Endothelial cell of umbilical vein (primary cell): ENCODE data around the gene LGI1. TPM values are rescaled to one million over a fixed set of nuclear protein-coding genes. Genes with fewer than 3 reads are reported as not detected.

ENCODE experiments used
- BruUV-seq: library from RNA; stranded (reverse); fragments of 400-500 nt; replicated peaks from 2 replicates; lab custom pipeline; 2021; lab: Mats Ljungman, UMichigan
- CTCF ChIA-PET: fragments of 300-600, 350-600 bp; sonication (Branson Sonifier 250); formaldehyde crosslinking; loops from one replicate; lab custom pipeline; 2021; ENCODE audit warnings: antibody characterized with exemption, inconsistent platforms; lab: Charles Lee
- POLR2A ChIA-PET: fragments of 300-600, 350-600 bp; sonication (Branson Sonifier 250); formaldehyde crosslinking; loops from one replicate; lab custom pipeline; 2021; ENCODE audit warnings: antibody characterized with exemption, inconsistent platforms; lab: Charles Lee
- DNase-seq: peaks from one replicate; pipeline ENCODE4 v3.0.0-alpha.2; 2011; ENCODE audit warnings: low read depth, low spot score
- FAIRE-seq: peaks from 2 replicates; lab custom pipeline; 2011; peaks lifted over from hg19 to GRCh38; lab: Jason Lieb, UNC
- H2AFZ ChIP-seq: 2 replicates; pipeline ENCODE4 v1.6.0; 2012; ENCODE audit warnings: low read depth, low read length, control low read depth, inconsistent platforms
- H3K27ac ChIP-seq: 2 replicates; pipeline ENCODE4 v1.5.1; 2011; ENCODE audit warnings: low read depth, mild to moderate bottlenecking, control low read depth, low read length, moderate library complexity; ENCODE audit not compliant: insufficient read depth
- H3K27me3 ChIP-seq, 2 experiments: 2 replicates each; pipeline versions ENCODE4 v1.6.0 to v1.6.1; 2011; ENCODE audit warnings: low read length in 2 of 2, mixed read lengths in 1 of 2; ENCODE audit not compliant: control insufficient read depth in 2 of 2, insufficient read depth in 2 of 2
- H3K36me3 ChIP-seq, 2 experiments: 2 replicates in 1 of 2; 3 replicates in 1 of 2; pipeline ENCODE4 v1.5.1; 2011; ENCODE audit warnings: low read length in 2 of 2, mild to moderate bottlenecking in 1 of 2, moderate library complexity in 1 of 2; ENCODE audit not compliant: control insufficient read depth in 2 of 2, insufficient read depth in 2 of 2; ENCODE audit errors: extremely low read depth in 1 of 2
- H3K4me1 ChIP-seq: 3 replicates; pipeline ENCODE4 v1.5.1; 2011; ENCODE audit warnings: mild to moderate bottlenecking, low read length; ENCODE audit not compliant: control insufficient read depth, insufficient read depth; ENCODE audit errors: extremely low read depth
- H3K4me2 ChIP-seq: 2 replicates; pipeline ENCODE4 v1.6.1; 2011; ENCODE audit warnings: low read length, control low read depth, mixed read lengths; ENCODE audit not compliant: insufficient read depth
- H3K4me3 ChIP-seq, 3 experiments: fragments of 200-600 bp in 1 of 3; sonication (generic), shearing (Covaris generic) in 1 of 3; replicated peaks in 1 of 3; 2 replicates each; pipeline ENCODE4 v1.5.1; 2011 to 2016; ENCODE audit warnings: control low read depth in 3 of 3, low read length in 3 of 3, mild to moderate bottlenecking in 2 of 3, inconsistent platforms in 1 of 3, low read depth in 1 of 3, moderate library complexity in 1 of 3; ENCODE audit not compliant: insufficient read depth in 1 of 3
- H3K79me2 ChIP-seq: 2 replicates; pipeline ENCODE4 v1.6.0; 2012; ENCODE audit warnings: low read length, inconsistent platforms; ENCODE audit not compliant: control insufficient read depth, insufficient read depth
- H3K9ac ChIP-seq: replicated peaks from 2 replicates; pipeline ENCODE3; 2011; ENCODE audit warnings: low read length, control low read depth; ENCODE audit not compliant: insufficient read depth; ENCODE audit errors: extremely low read depth
- H3K9me1 ChIP-seq: replicated peaks from 3 replicates; pipeline ENCODE4 v1.6.0; 2011; ENCODE audit warnings: mild to moderate bottlenecking, low read length; ENCODE audit not compliant: control insufficient read depth, insufficient read depth; ENCODE audit errors: extremely low read depth
- H3K9me3 ChIP-seq: replicated peaks from 2 replicates; pipeline ENCODE4 v1.5.1; 2012; ENCODE audit warnings: low read length, inconsistent platforms; ENCODE audit not compliant: control insufficient read depth, insufficient read depth
- H4K20me1 ChIP-seq: replicated peaks from 2 replicates; pipeline ENCODE3; 2011; ENCODE audit warnings: mild to moderate bottlenecking, low read length; ENCODE audit not compliant: control insufficient read depth, insufficient read depth; ENCODE audit errors: extremely low read depth
- EZH2 ChIP-seq: IDR thresholded peaks from 2 replicates; pipeline ENCODE4 v1.6.1; 2012; ENCODE audit warnings: borderline replicate concordance, low read depth, mild to moderate bottlenecking, moderate library complexity, low read length, inconsistent platforms; ENCODE audit not compliant: severe bottlenecking
- FOS ChIP-seq: IDR thresholded peaks from 2 replicates; pipeline ENCODE4 v1.6.1; 2011; ENCODE audit warnings: mild to moderate bottlenecking, low read length, moderate library complexity, borderline replicate concordance; ENCODE audit not compliant: insufficient read depth
- GATA2 ChIP-seq: IDR thresholded peaks from 2 replicates; pipeline ENCODE4 v1.7.0; 2011; ENCODE audit warnings: low read depth, mild to moderate bottlenecking, moderate library complexity, mixed read lengths, low read length; ENCODE audit not compliant: insufficient read length, insufficient read depth
- JUN ChIP-seq: IDR thresholded peaks from 2 replicates; pipeline ENCODE4 v1.6.1; 2011; ENCODE audit warnings: borderline replicate concordance, low read depth; ENCODE audit not compliant: insufficient read length, insufficient read depth
- MYC ChIP-seq: IDR thresholded peaks from one replicate; pipeline ENCODE4 v1.6.1; 2011; ENCODE audit warnings: mild to moderate bottlenecking, low read depth, low read length
- POLR2A ChIP-seq: IDR thresholded peaks from 2 replicates; pipeline ENCODE4 v1.6.1; 2012; ENCODE audit warnings: low read depth, mild to moderate bottlenecking, control low read depth, low read length
- POLR2AphosphoS5 ChIP-seq: IDR thresholded peaks from 2 replicates; pipeline ENCODE4 v1.6.1; 2012; ENCODE audit warnings: low read depth, mild to moderate bottlenecking, control low read depth, low read length, moderate library complexity; ENCODE audit not compliant: insufficient read depth
- dilution Hi-C: fragments of 300-500 bp; cut with MboI; formaldehyde crosslinking; loops from one replicate; pipeline ENCODE4 v1.15.0; 2019; ENCODE audit warnings: low sequenced_read_pairs; ENCODE audit not compliant: extremely low pct_ligation_motif_present
- intact Hi-C: fragments of 100-400 bp; cut with micrococcal nuclease; formaldehyde crosslinking; loops from one replicate; pipeline ENCODE4 v1.10.0; 2022
- polyA plus RNA-seq, 4 experiments: library from polyadenylated mRNA; depleted of rRNA in 3 of 4; stranded (reverse) in 3 of 4; unstranded in 1 of 4; fragments of >200 nt; gene quantifications; 2 replicates each; pipeline versions ENCODE4 v1.2.1 to v1.2.3, GENCODE V29; 2011 to 2012; ENCODE audit warnings: missing spikeins in 1 of 4
- total RNA-seq: library from RNA; stranded (reverse); gene quantifications from 2 replicates; pipeline ENCODE4 v1.2.3, GENCODE V29; 2021
- TF ChIP-seq, protein P1 (sequence below): IDR thresholded peaks from 2 replicates; pipeline ENCODE4 v1.6.1; 2011; ENCODE audit not compliant: insufficient read depth, insufficient read length
- TF ChIP-seq, protein P2 (sequence below), 2 donors: IDR thresholded peaks; 1 replicate in 1 of 2; 2 replicates in 1 of 2; pipeline ENCODE4 v1.5.1; 2011; ENCODE audit warnings: low read length in 2 of 2, mild to moderate bottlenecking in 2 of 2, moderate library complexity in 2 of 2, control low read depth in 1 of 2, inconsistent platforms in 1 of 2, low read depth in 1 of 2; ENCODE audit not compliant: insufficient read depth in 1 of 2; ENCODE audit errors: extremely low read depth in 1 of 2

The LGI1 gene
- total and polyA plus RNA-seq, 2 donors (not counting 3 experiments of a cell fraction or from before 2014, with no cell fraction given), result not detected

DNA sequence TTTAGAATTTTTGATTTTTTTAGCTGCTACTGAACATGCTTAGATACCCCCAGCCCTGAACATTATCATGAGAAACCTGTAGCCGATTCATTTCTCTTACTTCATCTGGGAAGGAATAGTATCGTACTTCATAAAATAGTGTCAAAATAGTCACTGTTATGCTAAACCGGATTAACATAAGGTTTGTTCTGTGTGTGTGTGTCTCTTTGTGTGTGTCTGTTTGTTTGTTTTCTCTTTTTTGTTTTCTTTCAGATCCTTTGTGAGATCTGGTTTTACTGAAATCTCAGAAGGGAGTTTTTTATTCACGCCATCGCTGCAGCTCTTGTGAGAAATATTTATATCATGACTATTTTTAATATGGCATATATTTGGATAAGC, 761 bp downstream of the LGI1 start:
- DNase-seq, result no peak
- intact Hi-C loops (no loop called here), dilution Hi-C loops (no loop called here)
- Histone ChIP-seq H3K79me2 (no peaks in the 10 kb centered on the region), H3K4me3 (no peak overlapping the region), H2AFZ (no peak overlapping the region), H3K27me3 (peaks cover 24 to 29% of the 10 kb centered on the region in 2 experiments), H3K9ac (no peak overlapping the region), H3K4me1 (no peaks in the 10 kb centered on the region), H3K36me3 (no peaks in the 10 kb centered on the region), H3K9me3 (no peaks in the 10 kb centered on the region), H4K20me1 (no peaks in the 10 kb centered on the region), H3K27ac (no peak overlapping the region), H3K9me1 (no peaks in the 10 kb centered on the region), H3K4me2 (no peak overlapping the region)
- no TSS peak for BruUV-seq
- TF ChIP-seq JUN (no peak), MYC (no peak), FOS (no peak), POLR2AphosphoS5 (no peak), EZH2 (no peak), GATA2 (no peak), POLR2A (no peak)
- TF ChIP-seq, protein P1, sequence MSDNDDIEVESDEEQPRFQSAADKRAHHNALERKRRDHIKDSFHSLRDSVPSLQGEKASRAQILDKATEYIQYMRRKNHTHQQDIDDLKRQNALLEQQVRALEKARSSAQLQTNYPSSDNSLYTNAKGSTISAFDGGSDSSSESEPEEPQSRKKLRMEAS, result no peak
- TF ChIP-seq, protein P2, sequence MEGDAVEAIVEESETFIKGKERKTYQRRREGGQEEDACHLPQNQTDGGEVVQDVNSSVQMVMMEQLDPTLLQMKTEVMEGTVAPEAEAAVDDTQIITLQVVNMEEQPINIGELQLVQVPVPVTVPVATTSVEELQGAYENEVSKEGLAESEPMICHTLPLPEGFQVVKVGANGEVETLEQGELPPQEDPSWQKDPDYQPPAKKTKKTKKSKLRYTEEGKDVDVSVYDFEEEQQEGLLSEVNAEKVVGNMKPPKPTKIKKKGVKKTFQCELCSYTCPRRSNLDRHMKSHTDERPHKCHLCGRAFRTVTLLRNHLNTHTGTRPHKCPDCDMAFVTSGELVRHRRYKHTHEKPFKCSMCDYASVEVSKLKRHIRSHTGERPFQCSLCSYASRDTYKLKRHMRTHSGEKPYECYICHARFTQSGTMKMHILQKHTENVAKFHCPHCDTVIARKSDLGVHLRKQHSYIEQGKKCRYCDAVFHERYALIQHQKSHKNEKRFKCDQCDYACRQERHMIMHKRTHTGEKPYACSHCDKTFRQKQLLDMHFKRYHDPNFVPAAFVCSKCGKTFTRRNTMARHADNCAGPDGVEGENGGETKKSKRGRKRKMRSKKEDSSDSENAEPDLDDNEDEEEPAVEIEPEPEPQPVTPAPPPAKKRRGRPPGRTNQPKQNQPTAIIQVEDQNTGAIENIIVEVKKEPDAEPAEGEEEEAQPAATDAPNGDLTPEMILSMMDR (IDR thresholded peaks at IDR 0.05; ENCODE audit: extremely low read depth in 1 of 2, insufficient read depth in 1 of 2, low read depth in 1 of 2, low read length in 2 of 2), result no peak
- FAIRE-seq, result no peak
- ChIA-PET POLR2A (no interaction called here), CTCF (no interaction called here)
